Neural cell (in vitro differentiated cells): Measurements from ENCODE around the gene C16orf74. TPM values are rescaled to one million over a fixed set of nuclear protein-coding genes. Genes with fewer than 3 reads are reported as not detected.
A peak's percentile ranks its signal among the peaks of the same experiment; 100 is the strongest.

Experiments used
- H2AFZ ChIP-seq: fragments of 200-600, 300-800 bp; sonication (generic), shearing (Covaris generic); 2 replicates; pipeline ENCODE4 v1.6.0; 2014; ENCODE audit warnings: low read depth, mild to moderate bottlenecking, antibody characterized with exemption, low read length, moderate library complexity
- H3F3A ChIP-seq: fragments of 200-600 bp; shearing (Covaris generic); 2 replicates; pipeline ENCODE4 v1.6.1; 2016; ENCODE audit warnings: mild to moderate bottlenecking, moderate library complexity, mixed read lengths, antibody characterized with exemption, low read length; ENCODE audit not compliant: insufficient read depth, poor library complexity, severe bottlenecking
- H3K27ac ChIP-seq: fragments of 200-600, 300-800 bp; sonication (generic), shearing (Covaris generic); 2 replicates; pipeline ENCODE4 v1.5.1; 2014; ENCODE audit warnings: mild to moderate bottlenecking, low read length, moderate library complexity
- H3K27me3 ChIP-seq: fragments of 300-800, 200-600 bp; sonication (generic), shearing (Covaris generic); 2 replicates; pipeline ENCODE4 v1.6.0; 2014; ENCODE audit warnings: mild to moderate bottlenecking, low read depth, low read length, moderate library complexity; ENCODE audit not compliant: insufficient read depth
- H3K36me3 ChIP-seq: fragments of 300-800, 200-600 bp; sonication (generic), shearing (Covaris generic); 2 replicates; pipeline ENCODE4 v1.5.1; 2014; ENCODE audit warnings: mild to moderate bottlenecking, antibody characterized with exemption, low read length, moderate library complexity; ENCODE audit not compliant: insufficient read depth
- H3K4me2 ChIP-seq: fragments of 300-800, 200-600 bp; sonication (generic), shearing (Covaris generic); 2 replicates; pipeline ENCODE4 v1.6.0; 2014; ENCODE audit warnings: mild to moderate bottlenecking, low read length
- H3K4me3 ChIP-seq: fragments of 300-800, 200-600 bp; sonication (generic), shearing (Covaris generic); 2 replicates; pipeline ENCODE4 v1.5.1; 2014; ENCODE audit warnings: mild to moderate bottlenecking, low read length, moderate library complexity
- H3K79me2 ChIP-seq: fragments of 200-600 bp; shearing (Covaris generic); replicated peaks from 2 replicates; pipeline ENCODE4 v1.6.0; 2014; ENCODE audit warnings: mild to moderate bottlenecking, low read length, moderate library complexity; ENCODE audit not compliant: insufficient read depth
- H3K9ac ChIP-seq: fragments of 300-800, 200-600 bp; sonication (generic), shearing (Covaris generic); 2 replicates; pipeline ENCODE4 v1.6.1; 2016; ENCODE audit warnings: mild to moderate bottlenecking, low read length, mixed read lengths
- H3K9me2 ChIP-seq: fragments of 200-600 bp; shearing (Covaris generic); 2 replicates; pipeline ENCODE4 v1.6.1; 2016; ENCODE audit warnings: mild to moderate bottlenecking, low read length, mixed read lengths; ENCODE audit not compliant: insufficient read depth
- H3K9me3 ChIP-seq: fragments of 200-600, 300-800 bp; sonication (generic), shearing (Covaris generic); 2 replicates; pipeline ENCODE4 v1.6.1; 2016; ENCODE audit warnings: mild to moderate bottlenecking, mixed run types, low read length, moderate library complexity, mixed read lengths
- H4K20me1 ChIP-seq: fragments of 200-600 bp; shearing (Covaris generic); 2 replicates; pipeline ENCODE4 v1.6.1; 2016; ENCODE audit warnings: mild to moderate bottlenecking, mixed run types; ENCODE audit not compliant: insufficient read depth
- CTCF ChIP-seq: fragments of 450-650 bp; IDR thresholded peaks from 2 replicates; pipeline ENCODE4 v1.5.1; 2014; ENCODE audit warnings: antibody characterized with exemption, mild to moderate bottlenecking, moderate library complexity; ENCODE audit not compliant: poor library complexity, severe bottlenecking
- EP300 ChIP-seq: fragments of 450-650 bp; conservative IDR thresholded peaks from 2 replicates; pipeline ENCODE4 v1.6.1; 2014; ENCODE audit warnings: antibody characterized with exemption, mild to moderate bottlenecking, moderate library complexity; ENCODE audit not compliant: poor library complexity, severe bottlenecking
- EZH2 ChIP-seq: fragments of 200-600, 300-800 bp; shearing (Covaris generic), sonication (generic); IDR thresholded peaks from 2 replicates; pipeline ENCODE4 v1.6.1; 2014; ENCODE audit warnings: antibody characterized with exemption, low read length, borderline replicate concordance, mild to moderate bottlenecking; ENCODE audit not compliant: insufficient read depth, poor library complexity, severe bottlenecking
- MXI1 ChIP-seq: fragments of 450-650 bp; conservative IDR thresholded peaks from 2 replicates; pipeline ENCODE4 v1.6.1; 2014; ENCODE audit warnings: antibody characterized with exemption, mild to moderate bottlenecking; ENCODE audit not compliant: poor library complexity, severe bottlenecking
- POLR2AphosphoS5 ChIP-seq: IDR thresholded peaks from 2 replicates; pipeline ENCODE4 v1.6.1; 2012
- RAD21 ChIP-seq: fragments of 450-650 bp; conservative IDR thresholded peaks from 2 replicates; pipeline ENCODE4 v1.6.1; 2014; ENCODE audit warnings: antibody characterized with exemption, mild to moderate bottlenecking, moderate library complexity
- REST ChIP-seq: IDR thresholded peaks from 2 replicates; pipeline ENCODE4 v1.6.1; 2012; ENCODE audit warnings: borderline replicate concordance
- SMC3 ChIP-seq: fragments of 450-650 bp; conservative IDR thresholded peaks from 2 replicates; pipeline ENCODE4 v1.6.1; 2014; ENCODE audit warnings: antibody characterized with exemption, mild to moderate bottlenecking, moderate library complexity; ENCODE audit not compliant: poor library complexity
- TAF1 ChIP-seq: IDR thresholded peaks from 2 replicates; pipeline ENCODE4 v1.6.1; 2012; ENCODE audit warnings: low read depth
- polyA plus RNA-seq: library from polyadenylated mRNA; depleted of rRNA; stranded (reverse); fragments of >200 nt; gene quantifications from 2 replicates; pipeline ENCODE4 v1.2.3, GENCODE V29; 2014

The C16orf74 gene
- polyA plus RNA-seq, 1 donor from 2014 or later = not detected

GRCh38 chr16:85687651-85688471, 63.0 kb downstream of the C16orf74 start:
- no peak overlapping the region for H3K4me2 ChIP-seq
- no peaks in the 10 kb centered on the region for H3K9me2 ChIP-seq
- H3K27me3 ChIP-seq = no peaks in the 10 kb centered on the region
- no peaks in the 10 kb centered on the region for H3F3A ChIP-seq
- no peak overlapping the region for H3K9ac ChIP-seq
- no peaks in the 10 kb centered on the region for H3K9me3 ChIP-seq
- peak overlapping the region; percentile 88 for H3K4me3 ChIP-seq
- H4K20me1 ChIP-seq = no peaks in the 10 kb centered on the region
- no peak for TF ChIP-seq CTCF
- TF ChIP-seq EP300 = no peak
- TF ChIP-seq MXI1 = no peak
- no peak for TF ChIP-seq EZH2
- no peak for TF ChIP-seq REST
- H3K27ac ChIP-seq = no peak overlapping the region
- H2AFZ ChIP-seq = no peak overlapping the region
- H3K36me3 ChIP-seq = no peaks in the 10 kb centered on the region
- H3K79me2 ChIP-seq = peaks cover 4% of the 10 kb centered on the region

- no peak overlapping the region for H2AFZ ChIP-seq
- H4K20me1 ChIP-seq = no peaks in the 10 kb centered on the region
- H3K9me3 ChIP-seq = no peaks in the 10 kb centered on the region
- H3K79me2 ChIP-seq = peaks cover 4% of the 10 kb centered on the region
- no peaks in the 10 kb centered on the region for H3K27me3 ChIP-seq
- TF ChIP-seq MXI1 (no peak), REST (no peak), RAD21 (no peak), EP300 (no peak), EZH2 (no peak), CTCF (no peak), POLR2AphosphoS5 (no peak), TAF1 (no peak), SMC3 (no peak)
- no peaks in the 10 kb centered on the region for H3K9me2 ChIP-seq
- H3K4me2 ChIP-seq = no peak overlapping the region
- H3K36me3 ChIP-seq = no peaks in the 10 kb centered on the region
- H3K27ac ChIP-seq = no peak overlapping the region
- H3F3A ChIP-seq = no peaks in the 10 kb centered on the region
- H3K9ac ChIP-seq = no peak overlapping the region
- H3K4me3 ChIP-seq = no peak overlapping the region
Measured at GRCh38 chr16:85686912-85687591, 63.8 kb downstream of the C16orf74 start.
